Gastroesophageal sphincter (tissue), 4 donors: ENCODE measurements around the gene PCDH9. TPM values are rescaled to one million over a fixed set of nuclear protein-coding genes. Genes with fewer than 3 reads are reported as not detected.

Source experiments
- ATAC-seq: fragments of 150-250 bp; one replicate; pipeline ENCODE4 v1.9.1; 2016; ENCODE audit warnings: mild to moderate bottlenecking, moderate library complexity
- H3K27ac ChIP-seq, 4 donors: fragments of 200-600 bp; sonication (generic) in 3 of 4; 1 replicate in 3 of 4; 2 replicates in 1 of 4; pipeline ENCODE4 v1.5.1; 2016 to 2019
- H3K27me3 ChIP-seq: fragments of 200-600 bp; sonication (generic); one replicate; pipeline ENCODE4 v1.5.1; 2019
- H3K36me3 ChIP-seq, 2 donors: fragments of 200-600 bp; sonication (generic); one replicate each; pipeline ENCODE4 v1.5.1; 2019; ENCODE audit warnings: control low read depth in 1 of 2
- H3K4me1 ChIP-seq, 3 donors: fragments of 200-600 bp; sonication (generic); 1 replicate in 2 of 3; 2 replicates in 1 of 3; pipeline ENCODE4 v1.5.1; 2016 to 2019; ENCODE audit warnings: control low read depth in 2 of 3
- H3K4me3 ChIP-seq, 2 donors: fragments of 200-600 bp; sonication (generic); one replicate each; pipeline ENCODE4 v1.5.1; 2019; ENCODE audit warnings: mild to moderate bottlenecking in 1 of 2, moderate library complexity in 1 of 2
- H3K9me3 ChIP-seq, 3 donors: fragments of 200-600 bp; sonication (generic); one replicate each; pipeline ENCODE4 v1.5.1; 2017 to 2019; ENCODE audit warnings: control low read depth in 2 of 3
- EP300 ChIP-seq: sonication (generic); formaldehyde crosslinking; IDR thresholded peaks from one replicate; pipeline ENCODE4 v1.6.1; 2017; ENCODE audit warnings: antibody characterized with exemption, mild to moderate bottlenecking
- POLR2A ChIP-seq, 2 donors: fragments of 450-650 bp; IDR thresholded peaks; one replicate each; pipeline ENCODE4 v1.6.1; 2017; ENCODE audit warnings: antibody characterized with exemption in 2 of 2, mild to moderate bottlenecking in 2 of 2, moderate library complexity in 1 of 2
- POLR2AphosphoS5 ChIP-seq: sonication (generic); formaldehyde crosslinking; IDR thresholded peaks from one replicate; pipeline ENCODE4 v1.6.1; 2017; ENCODE audit warnings: antibody characterized with exemption
- WGBS, 2 donors: methylation state at CpG; one replicate each; pipeline ENCODE4 v1.1.5; 2018; ENCODE audit warnings: low coverage in 1 of 2; 5-methylcytosine and 5-hydroxymethylcytosine counted together
- total RNA-seq, 4 donors: library from RNA; depleted of rRNA; stranded (reverse); fragments of >200 nt; gene quantifications; one replicate each; pipeline ENCODE4 v1.1.0, GENCODE V29; 2016
- TF ChIP-seq, protein P1 (sequence below), 4 experiments: fragments of 200-600 bp in 2 of 4; fragments of 450-650 bp in 2 of 4; sonication (generic) in 1 of 4; IDR thresholded peaks; one replicate each; pipeline ENCODE4 v1.5.1; 2017 to 2019; ENCODE audit warnings: antibody characterized with exemption in 4 of 4, mild to moderate bottlenecking in 2 of 4, moderate library complexity in 2 of 4

The PCDH9 gene
- total RNA-seq, 4 donors from 2014 or later: 52.9 to 141 (median 56.5) TPM

- H3K4me1 ChIP-seq: peaks cover 2 to 27% (median 5%) of the 10 kb centered on the region in 3 donors
- H3K9me3 ChIP-seq: no peaks in the 10 kb centered on the region
- no peak for TF ChIP-seq POLR2AphosphoS5
- TF ChIP-seq POLR2A (IDR thresholded peaks at IDR 0.05): no peak
- no peak for TF ChIP-seq EP300
- TF ChIP-seq, protein P1, sequence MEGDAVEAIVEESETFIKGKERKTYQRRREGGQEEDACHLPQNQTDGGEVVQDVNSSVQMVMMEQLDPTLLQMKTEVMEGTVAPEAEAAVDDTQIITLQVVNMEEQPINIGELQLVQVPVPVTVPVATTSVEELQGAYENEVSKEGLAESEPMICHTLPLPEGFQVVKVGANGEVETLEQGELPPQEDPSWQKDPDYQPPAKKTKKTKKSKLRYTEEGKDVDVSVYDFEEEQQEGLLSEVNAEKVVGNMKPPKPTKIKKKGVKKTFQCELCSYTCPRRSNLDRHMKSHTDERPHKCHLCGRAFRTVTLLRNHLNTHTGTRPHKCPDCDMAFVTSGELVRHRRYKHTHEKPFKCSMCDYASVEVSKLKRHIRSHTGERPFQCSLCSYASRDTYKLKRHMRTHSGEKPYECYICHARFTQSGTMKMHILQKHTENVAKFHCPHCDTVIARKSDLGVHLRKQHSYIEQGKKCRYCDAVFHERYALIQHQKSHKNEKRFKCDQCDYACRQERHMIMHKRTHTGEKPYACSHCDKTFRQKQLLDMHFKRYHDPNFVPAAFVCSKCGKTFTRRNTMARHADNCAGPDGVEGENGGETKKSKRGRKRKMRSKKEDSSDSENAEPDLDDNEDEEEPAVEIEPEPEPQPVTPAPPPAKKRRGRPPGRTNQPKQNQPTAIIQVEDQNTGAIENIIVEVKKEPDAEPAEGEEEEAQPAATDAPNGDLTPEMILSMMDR (IDR thresholded peaks at IDR 0.05): no peak
- H3K4me3 ChIP-seq: no peak overlapping the region
- H3K36me3 ChIP-seq: no peaks in the 10 kb centered on the region
- no peak overlapping the region for H3K27ac ChIP-seq
- ATAC-seq: no peak
- 56 to 73% methylated on average over 5 to 6 of the region's 6 CpGs for WGBS, 2 donors
- no peaks in the 10 kb centered on the region for H3K27me3 ChIP-seq
Observed at GRCh38 chr13:67122251-67122650, 107.9 kb downstream of the PCDH9 start.

DNA sequence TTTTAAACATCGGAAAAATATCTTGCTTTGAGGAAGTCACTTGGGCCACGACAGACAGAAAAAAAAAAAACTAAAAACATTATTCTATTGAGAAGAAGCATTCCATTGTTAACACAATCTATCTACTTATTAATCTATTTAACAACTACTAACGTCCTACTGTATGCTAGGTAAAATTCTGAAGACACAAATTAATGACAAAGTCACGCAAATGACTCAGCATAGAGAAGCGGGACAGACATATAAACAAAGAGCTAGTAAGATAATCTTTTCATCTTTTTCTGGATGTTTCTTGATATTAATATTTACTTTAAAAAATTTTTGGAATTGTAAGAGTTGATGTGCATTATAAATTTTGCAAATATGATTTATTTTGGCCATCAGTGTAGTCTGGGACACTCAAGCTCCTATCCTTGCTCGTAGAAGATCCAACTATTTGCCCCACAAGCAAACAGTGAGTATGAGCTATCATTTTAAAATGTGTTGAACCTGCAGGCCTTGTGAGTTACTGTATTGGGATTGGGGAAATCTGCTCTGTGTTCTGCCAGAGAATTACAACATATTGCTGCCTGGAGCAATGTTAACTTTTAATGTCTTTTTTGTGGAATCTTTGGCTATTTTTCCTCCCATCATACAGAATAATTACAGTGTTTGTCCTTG, 109.1 kb downstream of the PCDH9 start:
- no peaks in the 10 kb centered on the region for H3K27me3 ChIP-seq
- ATAC-seq: peak; percentile 61
- no peak overlapping the region for H3K4me3 ChIP-seq
- peak overlapping the region in 3 of 4 donors; percentile 16 to 42 (median 29) for H3K27ac ChIP-seq
- H3K4me1 ChIP-seq: peaks cover 2 to 27% (median 5%) of the 10 kb centered on the region in 3 donors
- TF ChIP-seq POLR2A (IDR thresholded peaks at IDR 0.05) (no peak), EP300 (no peak), POLR2AphosphoS5 (no peak)
- TF ChIP-seq, protein P1 (IDR thresholded peaks at IDR 0.05): no peak
- WGBS, 2 donors: 29 to 49% methylated on average over 5 to 6 of the region's 6 CpGs
- no peaks in the 10 kb centered on the region for H3K9me3 ChIP-seq
- no peaks in the 10 kb centered on the region for H3K36me3 ChIP-seq

GRCh38 chr13:67119481-67119894, 110.6 kb downstream of the PCDH9 start:
- Histone ChIP-seq H3K27ac (peak overlapping the region in 1 of 4 donors; percentile 10), H3K9me3 (no peaks in the 10 kb centered on the region), H3K36me3 (no peaks in the 10 kb centered on the region), H3K27me3 (no peaks in the 10 kb centered on the region), H3K4me3 (no peak overlapping the region), H3K4me1 (peaks cover 2 to 27% (median 5%) of the 10 kb centered on the region in 3 donors)
- WGBS, 2 donors: 33 to 42% methylated on average over 1 of the region's 1 CpG
- peak; percentile 36 for ATAC-seq
- TF ChIP-seq, protein P1 (IDR thresholded peaks at IDR 0.05): no peak
- no peak for TF ChIP-seq POLR2AphosphoS5
- no peak for TF ChIP-seq POLR2A (IDR thresholded peaks at IDR 0.05)

- TF ChIP-seq POLR2A (IDR thresholded peaks at IDR 0.05) (no peak), POLR2AphosphoS5 (no peak), EP300 (no peak)
- TF ChIP-seq, protein P1 (IDR thresholded peaks at IDR 0.05): no peak
- Histone ChIP-seq H3K27me3 (no peaks in the 10 kb centered on the region), H3K4me1 (peaks cover 2 to 27% (median 5%) of the 10 kb centered on the region in 3 donors), H3K36me3 (no peaks in the 10 kb centered on the region), H3K9me3 (no peaks in the 10 kb centered on the region), H3K4me3 (no peak overlapping the region), H3K27ac (peak overlapping the region in 1 of 4 donors; percentile 16)
- ATAC-seq: no peak
- 77 to 100% methylated on average over 1 of the region's 1 CpG for WGBS, 2 donors
Observed at GRCh38 chr13:67118277-67118676, 111.9 kb downstream of the PCDH9 start.

GRCh38 chr13:67117010-67117550, 113.1 kb downstream of the PCDH9 start:
- WGBS, 2 donors: 30 to 45% methylated on average over 2 to 3 of the region's 3 CpGs
- no peak overlapping the region for H3K4me3 ChIP-seq
- no peaks in the 10 kb centered on the region for H3K27me3 ChIP-seq
- ATAC-seq: no peak
- no peaks in the 10 kb centered on the region for H3K36me3 ChIP-seq
- H3K9me3 ChIP-seq: no peaks in the 10 kb centered on the region
- peaks cover 2 to 27% (median 5%) of the 10 kb centered on the region in 3 donors for H3K4me1 ChIP-seq
- TF ChIP-seq EP300 (no peak), POLR2AphosphoS5 (no peak), POLR2A (IDR thresholded peaks at IDR 0.05) (no peak)
- TF ChIP-seq, protein P1 (IDR thresholded peaks at IDR 0.05): no peak
- H3K27ac ChIP-seq: no peak overlapping the region
